ENCODE results near the gene ADTRP.

GRCh38 chr6:11764250-11764604 is 14.4 kb downstream of the ADTRP start:
- TF ChIP-seq CTCF (conservative IDR thresholded peaks at IDR 0.05; ENCODE audit: low read length): no peak
- no peak for TF ChIP-seq EZH2phosphoT487 (IDR thresholded peaks at IDR 0.05; ENCODE audit: borderline replicate concordance, low read depth, low read length)

All from OCI-LY7 (cell line).